ENCODE data around the gene MYO18A. TPM values are rescaled to one million over a fixed set of nuclear protein-coding genes. Genes with fewer than 3 reads are reported as not detected.

Gene MYO18A
- total RNA-seq, 1 donor from 2014 or later, result 317 TPM

- intact Hi-C loops (cut with DNase I), result no loop called here
- no peak for DNase-seq (ENCODE audit: low spot score)
These were observed 129.0 kb downstream of the MYO18A start for GRCh38 chr17:29051194-29051593.

DNA sequence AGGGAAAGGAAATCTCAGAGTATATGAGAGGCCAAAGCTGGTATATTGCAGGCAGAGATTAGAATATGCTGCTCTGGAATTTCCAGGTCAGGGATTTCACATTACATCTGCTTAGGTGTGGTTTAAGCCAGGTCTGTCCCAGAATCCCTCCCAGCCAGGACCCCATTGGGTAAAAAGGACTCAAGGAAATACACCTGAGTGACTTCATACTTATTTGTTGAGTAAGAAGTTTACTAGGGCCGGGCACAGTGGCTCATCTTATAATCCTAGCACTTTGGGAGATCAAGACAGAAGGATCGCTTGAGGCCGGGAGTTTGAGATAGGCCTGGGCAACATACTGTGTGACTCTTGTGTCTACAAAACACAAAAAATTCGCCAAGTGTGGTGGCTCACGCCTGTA, 130.0 kb downstream of the MYO18A start:
- intact Hi-C loops (cut with DNase I), result no loop called here
- DNase-seq (ENCODE audit: low spot score), result no peak

DNA sequence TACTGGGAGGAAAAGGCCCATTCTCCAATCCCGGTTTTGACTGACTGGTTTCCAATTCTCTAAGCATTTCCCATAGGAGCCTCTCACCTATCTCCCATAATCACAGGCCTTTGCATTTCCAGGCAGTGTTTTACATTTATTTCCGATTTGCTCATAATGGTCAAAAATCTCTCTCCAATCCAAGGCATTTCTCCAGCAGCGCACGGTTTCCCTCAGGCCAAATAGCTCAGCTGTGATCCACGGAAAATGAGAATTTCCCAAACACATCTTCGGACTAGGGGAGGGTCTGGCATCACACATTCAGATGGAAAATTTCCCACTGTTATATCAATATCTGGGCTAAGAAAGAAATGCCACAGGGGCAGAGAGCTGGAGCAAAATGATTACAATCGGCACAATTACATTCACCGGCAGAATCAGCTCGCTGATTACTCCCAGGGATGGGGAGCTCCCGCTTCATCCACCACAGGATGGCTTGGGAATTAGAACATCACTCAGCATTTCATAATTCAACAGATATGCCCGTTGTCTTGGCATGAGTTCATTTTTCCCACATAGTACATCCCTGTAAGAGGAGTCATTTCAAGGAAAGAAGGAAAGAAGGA, 130.6 kb downstream of the MYO18A start:
- DNase-seq (ENCODE audit: low spot score), result no peak
- intact Hi-C loops (cut with DNase I), result no loop called here

- intact Hi-C loops (cut with DNase I), result no loop called here
- no peak for DNase-seq (ENCODE audit: low spot score)
These were observed 131.5 kb downstream of the MYO18A start for GRCh38 chr17:29048440-29049368.

GRCh38 chr17:29046473-29046839, 133.7 kb downstream of the MYO18A start:
- DNase-seq (ENCODE audit: low spot score), result no peak
- intact Hi-C loops (cut with DNase I), result no loop called here

DNA sequence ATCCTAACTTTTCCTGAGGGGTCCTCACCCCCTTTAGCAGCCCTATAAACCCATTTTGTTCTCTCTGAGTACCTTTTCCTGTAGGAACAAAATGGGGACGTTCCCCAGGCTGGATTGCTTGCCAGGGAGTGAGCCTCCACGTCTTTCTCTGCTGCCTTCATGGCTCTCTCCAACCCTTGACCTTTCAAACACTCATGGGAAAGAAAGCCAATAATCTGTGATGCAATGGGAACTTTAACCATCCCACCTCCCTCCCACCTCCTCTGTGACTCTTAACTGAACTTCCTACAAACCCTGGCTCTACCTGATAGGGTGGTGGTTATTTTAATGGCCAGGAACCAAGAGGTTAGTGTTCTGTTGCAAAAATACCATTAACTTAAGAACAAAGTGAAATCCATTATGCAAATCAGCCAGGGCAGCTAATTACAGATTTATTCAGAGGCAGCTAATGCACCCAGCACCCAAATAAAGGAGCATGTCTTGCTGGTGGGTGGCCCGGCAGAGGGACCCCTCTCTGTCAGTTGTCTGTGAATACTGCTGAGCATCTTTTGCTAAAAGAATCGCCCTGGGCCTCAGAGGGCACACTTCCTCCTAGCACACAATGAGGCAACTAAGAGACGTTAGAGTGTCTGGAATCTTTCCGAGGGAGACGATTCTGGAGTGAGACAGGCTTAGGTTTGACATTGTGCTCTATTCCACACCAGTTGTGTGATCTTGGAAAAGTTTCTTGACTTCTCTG, 134.3 kb downstream of the MYO18A start:
- DNase-seq (ENCODE audit: low spot score), result no peak
- intact Hi-C loops (cut with DNase I), result no loop called here

DNA sequence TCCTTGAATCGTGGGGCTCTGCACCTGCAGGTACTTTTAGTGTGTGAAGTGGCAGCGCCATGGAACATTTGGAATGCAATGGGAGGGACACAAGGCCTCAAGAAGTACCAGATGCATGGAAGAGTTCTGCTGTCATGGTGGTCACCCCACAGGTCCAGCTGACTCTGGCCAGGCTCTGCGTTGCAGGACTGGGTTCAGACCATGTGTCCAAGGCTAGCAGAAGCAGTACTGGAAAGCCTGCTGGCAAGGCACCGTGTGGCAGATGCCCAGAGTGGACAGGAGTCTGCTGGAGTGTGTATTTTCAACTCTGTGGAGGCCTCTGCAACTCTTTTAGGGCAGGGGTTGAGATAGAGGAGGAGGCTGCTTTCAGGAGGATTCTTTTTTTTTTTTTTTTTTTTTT, 135.2 kb downstream of the MYO18A start:
- intact Hi-C loops (cut with DNase I), result no loop called here

GRCh38 chr17:29043539-29044145, 136.6 kb downstream of the MYO18A start:
- no peak for DNase-seq (ENCODE audit: low spot score)
- intact Hi-C loops (cut with DNase I), result no loop called here

More for the DNA sequence above, 135.2 kb downstream of the MYO18A start:
- DNase-seq (ENCODE audit: low spot score), result no peak

GRCh38 chr17:29042679-29043538, 137.3 kb downstream of the MYO18A start, which contains the start of gene PIPOX:
Gene PIPOX, plus strand, starts transcription at chr17:29043141. Its CDS starts 85 bp downstream, at chr17:29043226.
- DNase-seq (ENCODE audit: low spot score), result no peak

DNA sequence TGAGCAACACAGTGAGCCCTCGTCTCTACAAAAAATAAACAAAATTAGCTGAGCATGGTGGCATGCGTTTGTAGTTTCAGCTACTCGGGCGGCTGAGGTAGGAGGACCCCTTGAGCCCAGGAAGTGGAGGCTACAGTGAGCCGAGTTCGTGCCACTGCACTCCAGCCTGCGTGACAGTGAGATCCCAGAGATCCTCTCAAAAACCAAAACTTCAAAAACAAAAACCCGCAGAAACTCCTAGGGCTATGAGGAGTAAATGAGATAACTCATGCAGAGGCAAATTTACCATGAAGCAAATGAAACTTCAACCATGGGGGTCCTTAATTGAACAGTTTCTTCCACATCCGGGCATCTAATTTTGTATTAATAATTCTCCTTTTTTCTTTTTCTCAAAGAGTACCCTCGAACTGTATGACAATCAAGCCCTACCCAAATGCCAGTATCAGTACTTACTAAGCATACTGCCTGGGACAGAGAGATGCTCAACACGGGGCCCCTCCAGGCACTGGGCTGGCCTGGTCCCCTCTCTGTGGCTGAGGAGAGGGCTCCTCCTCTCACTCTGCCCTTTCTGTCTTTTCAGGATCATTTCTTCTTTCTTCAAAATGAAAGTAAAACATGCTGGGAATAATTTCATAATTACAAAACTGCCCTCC, 138.0 kb downstream of the MYO18A start:
- no peak for DNase-seq (ENCODE audit: low spot score)
- intact Hi-C loops (cut with DNase I), result no loop called here

More at GRCh38 chr17:29042679-29043538, 137.3 kb downstream of the MYO18A start, which contains the start of gene PIPOX:
- intact Hi-C loops (cut with DNase I), result no loop called here

DNA sequence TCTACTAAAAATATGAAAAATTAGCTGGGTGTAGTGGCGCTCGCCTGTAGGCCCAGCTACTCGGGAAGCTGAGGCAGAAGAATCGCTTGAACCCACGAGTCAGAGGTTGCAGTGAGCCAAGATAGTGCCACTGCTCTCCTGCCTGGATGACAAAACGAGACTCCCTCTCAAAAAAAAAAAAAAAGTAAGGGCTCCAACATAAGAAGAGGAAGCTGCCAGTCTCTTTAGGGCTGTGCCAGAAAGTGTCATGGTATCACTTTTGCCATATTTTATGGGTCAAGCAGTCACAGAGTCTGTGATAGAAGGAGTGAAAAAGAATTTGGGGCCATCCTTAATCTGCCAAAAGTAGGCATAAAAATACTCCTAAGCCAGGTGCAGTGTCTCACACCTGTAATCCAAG, 138.6 kb downstream of the MYO18A start:
- DNase-seq (ENCODE audit: low spot score), result no peak
- intact Hi-C loops (cut with DNase I), result no loop called here

GRCh38 chr17:29041091-29041490, 139.1 kb downstream of the MYO18A start:
- DNase-seq (ENCODE audit: low spot score), result no peak
- intact Hi-C loops (cut with DNase I), result no loop called here

DNA sequence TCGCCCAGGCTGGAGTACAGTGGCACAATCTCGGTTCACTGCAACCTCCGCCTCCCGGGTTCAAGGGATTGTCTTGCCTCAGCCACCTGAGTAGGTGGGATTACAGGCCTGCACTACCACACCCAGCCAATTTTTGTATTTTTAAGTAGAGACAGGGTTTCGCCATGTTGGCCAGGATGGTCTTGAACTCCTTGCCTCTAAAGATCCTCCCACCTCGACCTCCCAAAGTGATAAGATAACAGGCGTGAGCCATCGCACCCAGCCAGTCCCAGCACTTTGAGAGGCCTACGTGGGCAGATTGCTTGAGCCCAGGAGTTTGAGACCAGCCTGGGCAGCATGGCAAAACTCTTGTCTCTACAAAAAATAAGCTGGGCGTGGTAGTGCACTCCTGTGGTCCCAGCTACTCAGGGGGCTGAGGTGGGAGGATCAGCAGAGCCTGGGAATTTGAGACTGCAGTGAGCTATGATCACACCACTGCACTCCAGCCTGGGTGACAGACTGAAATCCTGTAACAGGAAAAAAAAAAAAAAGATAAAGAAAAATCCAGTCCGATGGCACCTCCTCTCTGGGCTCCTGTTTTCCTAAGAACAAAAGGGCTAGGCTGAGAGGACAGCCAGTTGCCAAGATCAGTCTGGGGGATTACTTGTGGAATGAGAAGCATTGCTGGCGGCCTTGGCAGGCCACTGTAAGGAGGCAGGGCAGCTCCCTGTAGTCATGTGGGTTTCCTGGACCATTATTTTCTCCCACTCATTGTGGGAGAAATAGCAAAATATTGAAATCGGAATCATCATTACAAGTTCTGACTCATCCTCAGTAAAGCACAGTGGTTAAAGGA, 140.2 kb downstream of the MYO18A start:
- DNase-seq (ENCODE audit: low spot score), result no peak
- intact Hi-C loops (cut with DNase I), result no loop called here

- intact Hi-C loops (cut with DNase I), result no loop called here
- no peak for DNase-seq (ENCODE audit: low spot score)
These were observed 142.0 kb downstream of the MYO18A start for GRCh38 chr17:29038085-29038795.

DNA sequence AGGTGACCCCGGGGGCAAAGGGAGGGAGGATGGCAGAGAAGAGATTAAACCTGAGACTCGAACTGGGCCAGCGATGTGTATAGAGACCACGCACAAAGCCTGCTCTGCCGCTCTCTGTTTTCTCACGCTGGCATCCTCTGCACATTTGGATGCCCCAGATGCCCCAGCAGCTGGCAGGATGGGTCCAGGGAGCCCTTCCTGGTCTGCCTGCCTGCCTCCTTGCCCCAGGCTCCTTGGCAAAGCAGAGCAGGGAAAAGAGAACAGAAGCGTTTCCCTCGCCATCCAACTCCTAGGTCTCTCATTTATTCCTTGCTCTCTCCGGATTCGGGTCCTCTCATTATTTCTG, 142.5 kb downstream of the MYO18A start:
- intact Hi-C loops (cut with DNase I), result no loop called here
- DNase-seq (ENCODE audit: low spot score), result no peak

GRCh38 chr17:29036584-29036983, 143.6 kb downstream of the MYO18A start:
- intact Hi-C loops (cut with DNase I), result no loop called here
- no peak for DNase-seq (ENCODE audit: low spot score)

DNA sequence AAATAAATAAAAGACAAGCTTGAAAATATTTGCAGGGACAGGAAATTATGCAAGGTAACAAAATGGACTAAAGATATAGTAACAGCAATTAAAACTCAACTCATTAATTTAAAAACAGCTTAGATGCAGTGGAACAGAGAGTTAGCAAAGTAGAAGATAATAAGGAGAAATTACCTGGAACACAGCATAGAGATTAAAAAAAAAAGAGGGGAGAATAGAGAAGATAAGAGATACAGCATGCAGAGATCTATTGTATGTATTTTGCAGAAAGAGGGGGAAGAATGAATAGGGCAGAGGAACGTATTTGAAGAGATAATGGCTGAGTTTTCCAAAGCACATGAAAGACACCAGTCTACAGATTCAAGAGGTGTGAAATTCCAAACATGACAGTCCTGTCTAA, 145.7 kb downstream of the MYO18A start:
- intact Hi-C loops (cut with DNase I), result no loop called here
- no peak for DNase-seq (ENCODE audit: low spot score)

All from cardiac septum (tissue), 1 donor.